Ovary (tissue), 3 donors: ENCODE measurements around the gene STIM2.

Source experiments
- CTCF ChIP-seq, 3 donors: fragments of 450-650 bp in 2 of 3; fragments of 200-600 bp in 1 of 3; IDR thresholded peaks; one replicate each; pipeline versions ENCODE4 v1.5.1 to v1.8.0; 2016 to 2022; ENCODE audit warnings: antibody characterized with exemption in 3 of 3, mild to moderate bottlenecking in 1 of 3
- POLR2A ChIP-seq: fragments of 450-650 bp; IDR thresholded peaks from one replicate; pipeline ENCODE4 v1.6.1; 2017; ENCODE audit warnings: antibody characterized with exemption, mild to moderate bottlenecking, moderate library complexity
- donor health status: DM: no; HTN: no; CAD: no.

GRCh38 chr4:26937139-26937538, 76.5 kb downstream of the STIM2 start:
- TF ChIP-seq CTCF (IDR thresholded peaks at IDR 0.05) (no peak), POLR2A (no peak)
